HepG2 (cell line): ENCODE measurements around the gene CASP5. TPM values are rescaled to one million over a fixed set of nuclear protein-coding genes. Genes with fewer than 3 reads are reported as not detected.
A peak's percentile ranks its signal among the peaks of the same experiment; 100 is the strongest.

Source experiments
- AFF4 ChIP-seq: sonication (generic); formaldehyde crosslinking; IDR thresholded peaks from 2 replicates; pipeline ENCODE4 v1.4.0; 2020; ENCODE audit warnings: missing genetic modification reagents
- DMTF1 ChIP-seq: sonication (generic); formaldehyde crosslinking; IDR thresholded peaks from 2 replicates; pipeline ENCODE4 v1.4.0; 2020; ENCODE audit warnings: mild to moderate bottlenecking, missing genetic modification reagents
- DNMT1 ChIP-seq: sonication (generic); formaldehyde crosslinking; IDR thresholded peaks from 2 replicates; pipeline ENCODE4 v1.5.1; 2020; ENCODE audit warnings: mild to moderate bottlenecking, missing genetic modification reagents
- HNRNPUL1 ChIP-seq: fragments of 200-400 bp; formaldehyde crosslinking; IDR thresholded peaks from 2 replicates; pipeline ENCODE4 v1.6.1; 2017; ENCODE audit warnings: low read depth, mild to moderate bottlenecking, low read length, moderate library complexity
- KDM1A ChIP-seq: IDR thresholded peaks from 2 replicates; pipeline ENCODE4 v1.6.1; 2016; ENCODE audit warnings: missing compliant biosample characterization
- KLF6 ChIP-seq: IDR thresholded peaks from 2 replicates; pipeline ENCODE4 v1.8.0; 2016; ENCODE audit warnings: missing biosample characterization, missing genetic modification reagents
- NCOA5 ChIP-seq: sonication (generic); formaldehyde crosslinking; IDR thresholded peaks from 2 replicates; pipeline ENCODE4 v1.4.0; 2020; ENCODE audit warnings: missing genetic modification reagents
- NFKBIZ ChIP-seq: IDR thresholded peaks from 2 replicates; pipeline ENCODE4 v1.6.1; 2018; ENCODE audit warnings: missing genetic modification reagents, missing compliant biosample characterization
- ZNF292 ChIP-seq: sonication (generic); formaldehyde crosslinking; IDR thresholded peaks from 2 replicates; pipeline ENCODE4 v1.8.1; 2022; ENCODE audit warnings: mild to moderate bottlenecking, low read depth, missing genetic modification reagents, borderline replicate concordance
- ZNF589 ChIP-seq: sonication (generic); formaldehyde crosslinking; conservative IDR thresholded peaks from 2 replicates; pipeline ENCODE4 v1.8.0; 2022; ENCODE audit warnings: mild to moderate bottlenecking, moderate library complexity, missing genetic modification reagents
- ZNF761 ChIP-seq: sonication (generic); formaldehyde crosslinking; conservative IDR thresholded peaks from 2 replicates; pipeline ENCODE4 v1.4.0; 2020; ENCODE audit warnings: mild to moderate bottlenecking, missing genetic modification reagents
- ZSCAN20 ChIP-seq: sonication (generic); formaldehyde crosslinking; IDR thresholded peaks from 2 replicates; pipeline ENCODE4 v1.4.0; 2020; ENCODE audit warnings: missing genetic modification reagents, mild to moderate bottlenecking, borderline replicate concordance
- ZSCAN21 ChIP-seq: sonication (generic); formaldehyde crosslinking; IDR thresholded peaks from 2 replicates; pipeline ENCODE4 v1.8.0; 2022; ENCODE audit warnings: mild to moderate bottlenecking, missing genetic modification reagents, moderate library complexity, borderline replicate concordance
- ZSCAN31 ChIP-seq: sonication (generic); formaldehyde crosslinking; IDR thresholded peaks from 2 replicates; pipeline ENCODE4 v1.5.0; 2020; ENCODE audit warnings: low read depth, mild to moderate bottlenecking, missing genetic modification reagents
- polyA plus RNA-seq, 8 experiments: library from polyadenylated mRNA; depleted of rRNA in 3 of 8; stranded (reverse) in 7 of 8; unstranded in 1 of 8; fragments of >200 nt; fragmentation: Illumina TruSeq in 4 of 8; extraction: Trizol in 4 of 8; gene quantifications; 2 replicates each; pipeline versions ENCODE4 v1.2.1 to v1.2.3, GENCODE V29; 2011 to 2016; ENCODE audit warnings: low read depth in 4 of 8, missing spikeins in 1 of 8, mixed read lengths in 1 of 8; ENCODE audit not compliant: insufficient read depth in 1 of 8
- total RNA-seq, 5 experiments: library from RNA; depleted of rRNA; stranded (reverse); fragments of >200 nt; fragmentation: Illumina TruSeq; extraction: Trizol; gene quantifications; 2 replicates each; pipeline ENCODE4 v1.2.3, GENCODE V29; 2016; ENCODE audit warnings: low read depth in 1 of 5
- TF ChIP-seq, protein P1 (sequence below), 2 experiments: IDR thresholded peaks; 2 replicates each; pipeline ENCODE4 v1.6.1; 2011 to 2012; ENCODE audit warnings: low read length in 2 of 2, borderline replicate concordance in 1 of 2, low read depth in 1 of 2, mild to moderate bottlenecking in 1 of 2, moderate library complexity in 1 of 2
- TF ChIP-seq, protein P2 (sequence below): sonication (generic); formaldehyde crosslinking; IDR thresholded peaks from 2 replicates; pipeline ENCODE4 v1.5.0; 2020; ENCODE audit warnings: missing genetic modification reagents, mild to moderate bottlenecking, borderline replicate concordance
- TF ChIP-seq, protein P3 (sequence below): sonication (generic); formaldehyde crosslinking; IDR thresholded peaks from 2 replicates; pipeline ENCODE4 v1.5.0; 2020; ENCODE audit warnings: missing genetic modification reagents, mild to moderate bottlenecking, borderline replicate concordance

The CASP5 gene
- total and polyA plus RNA-seq, 2 of the 13 experiments (the other 11 are each of a cell fraction or from before 2014, with no cell fraction given), result not detected

GRCh38 chr11:104968355-104968855 lies 54.6 kb downstream of the CASP5 start, which contains the start of gene CASP4 (continued):
- no peak for TF ChIP-seq ZNF292
- TF ChIP-seq, protein P1, sequence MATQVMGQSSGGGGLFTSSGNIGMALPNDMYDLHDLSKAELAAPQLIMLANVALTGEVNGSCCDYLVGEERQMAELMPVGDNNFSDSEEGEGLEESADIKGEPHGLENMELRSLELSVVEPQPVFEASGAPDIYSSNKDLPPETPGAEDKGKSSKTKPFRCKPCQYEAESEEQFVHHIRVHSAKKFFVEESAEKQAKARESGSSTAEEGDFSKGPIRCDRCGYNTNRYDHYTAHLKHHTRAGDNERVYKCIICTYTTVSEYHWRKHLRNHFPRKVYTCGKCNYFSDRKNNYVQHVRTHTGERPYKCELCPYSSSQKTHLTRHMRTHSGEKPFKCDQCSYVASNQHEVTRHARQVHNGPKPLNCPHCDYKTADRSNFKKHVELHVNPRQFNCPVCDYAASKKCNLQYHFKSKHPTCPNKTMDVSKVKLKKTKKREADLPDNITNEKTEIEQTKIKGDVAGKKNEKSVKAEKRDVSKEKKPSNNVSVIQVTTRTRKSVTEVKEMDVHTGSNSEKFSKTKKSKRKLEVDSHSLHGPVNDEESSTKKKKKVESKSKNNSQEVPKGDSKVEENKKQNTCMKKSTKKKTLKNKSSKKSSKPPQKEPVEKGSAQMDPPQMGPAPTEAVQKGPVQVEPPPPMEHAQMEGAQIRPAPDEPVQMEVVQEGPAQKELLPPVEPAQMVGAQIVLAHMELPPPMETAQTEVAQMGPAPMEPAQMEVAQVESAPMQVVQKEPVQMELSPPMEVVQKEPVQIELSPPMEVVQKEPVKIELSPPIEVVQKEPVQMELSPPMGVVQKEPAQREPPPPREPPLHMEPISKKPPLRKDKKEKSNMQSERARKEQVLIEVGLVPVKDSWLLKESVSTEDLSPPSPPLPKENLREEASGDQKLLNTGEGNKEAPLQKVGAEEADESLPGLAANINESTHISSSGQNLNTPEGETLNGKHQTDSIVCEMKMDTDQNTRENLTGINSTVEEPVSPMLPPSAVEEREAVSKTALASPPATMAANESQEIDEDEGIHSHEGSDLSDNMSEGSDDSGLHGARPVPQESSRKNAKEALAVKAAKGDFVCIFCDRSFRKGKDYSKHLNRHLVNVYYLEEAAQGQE (IDR thresholded peaks at IDR 0.05; ENCODE audit: borderline replicate concordance in 1 of 2, low read depth in 1 of 2, low read length in 2 of 2), result 0 out of 4 replicates have a peak, but pooled peaks of 1 of the 2 experiments have one; percentile 20
- TF ChIP-seq KLF6 (CRISPR knock-in tag), result no peak
- no peak for TF ChIP-seq DNMT1
- TF ChIP-seq DMTF1 (CRISPR knock-in tag), result no peak
- TF ChIP-seq NCOA5 (CRISPR knock-in tag), result no peak
- TF ChIP-seq ZNF761 (CRISPR knock-in tag), result no peak
- TF ChIP-seq HNRNPUL1, result no peak
- no peak for TF ChIP-seq ZSCAN21
- TF ChIP-seq, protein P2, sequence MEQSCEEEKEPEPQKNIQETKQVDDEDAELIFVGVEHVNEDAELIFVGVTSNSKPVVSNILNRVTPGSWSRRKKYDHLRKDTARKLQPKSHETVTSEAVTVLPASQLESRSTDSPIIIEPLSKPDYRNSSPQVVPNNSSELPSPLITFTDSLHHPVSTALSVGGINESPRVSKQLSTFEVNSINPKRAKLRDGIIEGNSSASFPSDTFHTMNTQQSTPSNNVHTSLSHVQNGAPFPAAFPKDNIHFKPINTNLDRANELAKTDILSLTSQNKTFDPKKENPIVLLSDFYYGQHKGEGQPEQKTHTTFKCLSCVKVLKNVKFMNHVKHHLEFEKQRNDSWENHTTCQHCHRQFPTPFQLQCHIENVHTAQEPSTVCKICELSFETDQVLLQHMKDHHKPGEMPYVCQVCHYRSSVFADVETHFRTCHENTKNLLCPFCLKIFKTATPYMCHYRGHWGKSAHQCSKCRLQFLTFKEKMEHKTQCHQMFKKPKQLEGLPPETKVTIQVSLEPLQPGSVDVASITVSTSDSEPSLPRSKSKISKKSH, result no peak
- TF ChIP-seq NFKBIZ (CRISPR knock-in tag), result 0 out of 2 replicates have a peak, but pooled peaks have one; percentile 12
- TF ChIP-seq KDM1A, result no peak
- no peak for TF ChIP-seq ZSCAN20 (CRISPR knock-in tag)
- no peak for TF ChIP-seq ZNF589 (CRISPR knock-in tag)
- TF ChIP-seq ZSCAN31 (CRISPR knock-in tag), result no peak
- TF ChIP-seq, protein P3, sequence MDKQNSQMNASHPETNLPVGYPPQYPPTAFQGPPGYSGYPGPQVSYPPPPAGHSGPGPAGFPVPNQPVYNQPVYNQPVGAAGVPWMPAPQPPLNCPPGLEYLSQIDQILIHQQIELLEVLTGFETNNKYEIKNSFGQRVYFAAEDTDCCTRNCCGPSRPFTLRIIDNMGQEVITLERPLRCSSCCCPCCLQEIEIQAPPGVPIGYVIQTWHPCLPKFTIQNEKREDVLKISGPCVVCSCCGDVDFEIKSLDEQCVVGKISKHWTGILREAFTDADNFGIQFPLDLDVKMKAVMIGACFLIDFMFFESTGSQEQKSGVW, result no peak
- TF ChIP-seq AFF4, result no peak
